Testis (tissue), 3 donors: ENCODE results near the gene GRID1. TPM values are rescaled to one million over a fixed set of nuclear protein-coding genes. Genes with fewer than 3 reads are reported as not detected.

Source experiments
- DNase-seq: peaks from one replicate; pipeline ENCODE4 v3.0.0-alpha.2; 2019
- H3K27ac ChIP-seq, 2 donors: fragments of 200-600 bp; sonication (generic); one replicate each; pipeline ENCODE4 v1.5.1; 2019
- H3K27me3 ChIP-seq: fragments of 200-600 bp; sonication (generic); one replicate; pipeline ENCODE4 v1.5.1; 2019
- H3K36me3 ChIP-seq: fragments of 200-600 bp; sonication (generic); one replicate; pipeline ENCODE4 v1.5.1; 2017; ENCODE audit warnings: low read depth; ENCODE audit errors: missing control alignments
- H3K4me1 ChIP-seq: fragments of 200-600 bp; sonication (generic); one replicate; pipeline ENCODE4 v1.5.1; 2019
- H3K4me3 ChIP-seq, 2 donors: fragments of 200-600 bp; sonication (generic); one replicate each; pipeline ENCODE4 v1.5.1; 2017 to 2019
- H3K9me3 ChIP-seq: fragments of 200-600 bp; sonication (generic); one replicate; pipeline ENCODE4 v1.5.1; 2017
- POLR2A ChIP-seq: fragments of 450-650 bp; IDR thresholded peaks from one replicate; pipeline ENCODE4 v1.6.1; 2017; ENCODE audit warnings: antibody characterized with exemption, mild to moderate bottlenecking, moderate library complexity
- WGBS, 2 donors: methylation state at CpG; one replicate each; pipeline ENCODE4 v1.1.5; 2018; 5-methylcytosine and 5-hydroxymethylcytosine counted together
- intact Hi-C: fragments of 100-400 bp; cut with DNase I; formaldehyde crosslinking; loops from one replicate; pipeline ENCODE4 v1.15.1; 2023; ENCODE audit warnings: low total_unique reads
- polyA plus RNA-seq: library from polyadenylated mRNA; stranded (reverse); fragments of 350-450 nt; fragmentation: Illumina TruSeq; extraction: RNeasy Lipid Tissue Mini Kit (QIAGEN cat#74804); gene quantifications from one replicate; pipeline ENCODE4 v1.2.3, GENCODE V29; 2014; ENCODE audit warnings: low read depth, low replicate concordance; ENCODE audit not compliant: insufficient read depth
- total RNA-seq, 2 donors: library from RNA; depleted of rRNA; stranded (reverse); fragments of >200 nt; gene quantifications; one replicate each; pipeline ENCODE4 v1.2.3, GENCODE V29; 2016
- TF ChIP-seq, protein P1 (sequence below), 3 experiments: fragments of 450-650 bp in 2 of 3; fragments of 200-600 bp in 1 of 3; sonication (generic) in 1 of 3; IDR thresholded peaks; one replicate each; pipeline ENCODE4 v1.5.1; 2016 to 2019; ENCODE audit warnings: antibody characterized with exemption in 3 of 3, mild to moderate bottlenecking in 2 of 3, moderate library complexity in 1 of 3

The GRID1 gene
- total and polyA plus RNA-seq, 3 donors from 2014 or later, result 7.4 to 16.7 (median 8.1) TPM

DNA sequence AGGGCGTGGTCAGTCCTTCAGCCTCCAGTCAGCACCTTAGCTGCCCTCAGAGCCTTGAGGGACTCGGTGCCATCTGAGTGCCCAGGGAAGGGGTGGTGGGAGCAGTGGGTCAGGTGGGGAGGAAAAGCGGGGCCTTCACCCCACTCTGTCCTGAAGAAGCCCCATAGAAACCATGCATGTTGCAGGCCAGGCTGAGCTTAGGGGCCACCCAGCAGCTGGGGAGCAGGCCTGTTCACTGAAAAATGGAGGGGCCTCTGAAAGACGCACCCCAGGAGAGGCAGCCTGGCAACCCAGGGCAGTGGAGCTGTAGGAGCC, 144.3 kb downstream of the GRID1 start:
- TF ChIP-seq, protein P1, sequence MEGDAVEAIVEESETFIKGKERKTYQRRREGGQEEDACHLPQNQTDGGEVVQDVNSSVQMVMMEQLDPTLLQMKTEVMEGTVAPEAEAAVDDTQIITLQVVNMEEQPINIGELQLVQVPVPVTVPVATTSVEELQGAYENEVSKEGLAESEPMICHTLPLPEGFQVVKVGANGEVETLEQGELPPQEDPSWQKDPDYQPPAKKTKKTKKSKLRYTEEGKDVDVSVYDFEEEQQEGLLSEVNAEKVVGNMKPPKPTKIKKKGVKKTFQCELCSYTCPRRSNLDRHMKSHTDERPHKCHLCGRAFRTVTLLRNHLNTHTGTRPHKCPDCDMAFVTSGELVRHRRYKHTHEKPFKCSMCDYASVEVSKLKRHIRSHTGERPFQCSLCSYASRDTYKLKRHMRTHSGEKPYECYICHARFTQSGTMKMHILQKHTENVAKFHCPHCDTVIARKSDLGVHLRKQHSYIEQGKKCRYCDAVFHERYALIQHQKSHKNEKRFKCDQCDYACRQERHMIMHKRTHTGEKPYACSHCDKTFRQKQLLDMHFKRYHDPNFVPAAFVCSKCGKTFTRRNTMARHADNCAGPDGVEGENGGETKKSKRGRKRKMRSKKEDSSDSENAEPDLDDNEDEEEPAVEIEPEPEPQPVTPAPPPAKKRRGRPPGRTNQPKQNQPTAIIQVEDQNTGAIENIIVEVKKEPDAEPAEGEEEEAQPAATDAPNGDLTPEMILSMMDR (IDR thresholded peaks at IDR 0.05), result no peak
- TF ChIP-seq POLR2A, result no peak
- Histone ChIP-seq H3K4me1 (no peaks in the 10 kb centered on the region), H3K9me3 (no peaks in the 10 kb centered on the region), H3K27me3 (no peaks in the 10 kb centered on the region), H3K4me3 (no peak overlapping the region), H3K27ac (no peak overlapping the region), H3K36me3 (no peaks in the 10 kb centered on the region)
- WGBS, 2 donors, result 86 to 88% methylated on average over 3 to 4 of the region's 4 CpGs
- intact Hi-C loops, result no loop called here
- no peak for DNase-seq

GRCh38 chr10:86221442-86222335, 144.9 kb downstream of the GRID1 start:
- intact Hi-C loops, result no loop called here
- 70 to 79% methylated on average over 7 of the region's 7 CpGs for WGBS, 2 donors
- Histone ChIP-seq H3K36me3 (no peaks in the 10 kb centered on the region), H3K4me1 (no peaks in the 10 kb centered on the region), H3K4me3 (no peak overlapping the region), H3K9me3 (no peaks in the 10 kb centered on the region), H3K27me3 (no peaks in the 10 kb centered on the region), H3K27ac (no peak overlapping the region)
- DNase-seq, result no peak
- TF ChIP-seq, protein P1 (IDR thresholded peaks at IDR 0.05), result no peak
- TF ChIP-seq POLR2A, result no peak

DNA sequence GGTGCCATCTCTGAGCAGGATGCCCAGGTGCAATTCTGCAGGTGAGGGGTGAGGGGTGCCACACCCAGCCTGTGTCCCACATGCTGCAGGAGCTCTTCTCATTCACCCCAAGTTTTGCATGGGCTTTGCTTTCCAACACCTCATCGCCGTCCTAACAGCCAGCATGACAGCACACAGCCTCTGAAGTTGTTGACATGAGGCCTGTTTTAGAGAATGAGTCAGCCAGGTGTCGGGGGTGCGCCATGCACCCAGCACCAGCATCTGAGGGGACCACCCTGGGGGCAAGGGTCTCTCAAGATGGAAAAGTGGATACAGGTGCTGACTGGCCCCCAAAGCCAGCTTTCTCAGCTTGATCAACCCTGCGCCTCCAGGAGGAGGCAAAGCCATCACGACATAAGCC, 146.0 kb downstream of the GRID1 start:
- H3K4me1 ChIP-seq, result no peaks in the 10 kb centered on the region
- no peaks in the 10 kb centered on the region for H3K36me3 ChIP-seq
- H3K4me3 ChIP-seq, result no peak overlapping the region
- WGBS, 2 donors, result 68 to 96% methylated on average over 4 to 6 of the region's 6 CpGs
- no peak for TF ChIP-seq POLR2A
- TF ChIP-seq, protein P1 (IDR thresholded peaks at IDR 0.05), result no peak
- intact Hi-C loops, result no loop called here
- no peaks in the 10 kb centered on the region for H3K9me3 ChIP-seq
- no peak for DNase-seq
- H3K27me3 ChIP-seq, result no peaks in the 10 kb centered on the region
- H3K27ac ChIP-seq, result no peak overlapping the region

- TF ChIP-seq, protein P1 (IDR thresholded peaks at IDR 0.05), result no peak
- no peak for TF ChIP-seq POLR2A
- no peak for DNase-seq
- Histone ChIP-seq H3K36me3 (no peaks in the 10 kb centered on the region), H3K27ac (no peak overlapping the region), H3K4me3 (no peak overlapping the region), H3K27me3 (no peaks in the 10 kb centered on the region), H3K4me1 (no peaks in the 10 kb centered on the region), H3K9me3 (no peaks in the 10 kb centered on the region)
- 77 to 85% methylated on average over 8 of the region's 8 CpGs for WGBS, 2 donors
- intact Hi-C loops, result no loop called here
These were observed 147.3 kb downstream of the GRID1 start for GRCh38 chr10:86219271-86219670.

- no peak for DNase-seq
- no peak for TF ChIP-seq POLR2A
- TF ChIP-seq, protein P1 (IDR thresholded peaks at IDR 0.05), result no peak
- Histone ChIP-seq H3K9me3 (no peaks in the 10 kb centered on the region), H3K4me1 (no peaks in the 10 kb centered on the region), H3K36me3 (no peaks in the 10 kb centered on the region), H3K4me3 (no peak overlapping the region), H3K27me3 (no peaks in the 10 kb centered on the region), H3K27ac (no peak overlapping the region)
- WGBS, 2 donors, result 83 to 96% methylated on average over 1 to 5 of the region's 5 CpGs
- intact Hi-C loops, result no loop called here
These were observed 147.8 kb downstream of the GRID1 start for GRCh38 chr10:86218842-86219241.
